Hindlimb muscle (tissue), 1 donor: Measurements from ENCODE around the gene HMCN1. TPM values are rescaled to one million over a fixed set of nuclear protein-coding genes. Genes with fewer than 3 reads are reported as not detected.

Experiments used
- DNase-seq: peaks from one replicate; pipeline ENCODE4 v3.0.0-alpha.2; 2013
- polyA plus RNA-seq: library from polyadenylated mRNA; unstranded; fragments of 120-200 nt; gene quantifications from one replicate; pipeline ENCODE4 v1.2.1, GENCODE V29; 2013; ENCODE audit not compliant: insufficient read length

HMCN1 gene
- polyA plus RNA-seq, 1 donor = 3.9 TPM

DNA sequence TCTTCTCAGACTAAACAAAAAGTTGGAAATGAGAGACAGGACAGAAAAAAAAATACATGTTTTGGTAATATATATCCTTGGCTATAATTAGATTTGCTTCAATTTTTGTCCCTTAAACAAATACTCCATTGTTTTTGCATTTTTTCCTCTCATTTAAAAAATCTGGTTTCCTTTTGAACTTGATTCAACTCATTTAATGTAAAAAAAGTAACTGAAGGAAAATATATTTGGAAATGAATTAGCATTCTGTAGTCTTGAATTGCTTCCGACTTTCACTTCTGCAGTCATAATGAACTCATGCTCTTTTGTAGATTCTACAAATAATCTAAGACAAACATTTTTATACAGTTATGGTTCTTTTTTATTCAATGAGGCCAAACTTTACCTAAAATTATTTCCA lies 309.1 kb downstream of the HMCN1 start:
- DNase-seq = no peak

DNA sequence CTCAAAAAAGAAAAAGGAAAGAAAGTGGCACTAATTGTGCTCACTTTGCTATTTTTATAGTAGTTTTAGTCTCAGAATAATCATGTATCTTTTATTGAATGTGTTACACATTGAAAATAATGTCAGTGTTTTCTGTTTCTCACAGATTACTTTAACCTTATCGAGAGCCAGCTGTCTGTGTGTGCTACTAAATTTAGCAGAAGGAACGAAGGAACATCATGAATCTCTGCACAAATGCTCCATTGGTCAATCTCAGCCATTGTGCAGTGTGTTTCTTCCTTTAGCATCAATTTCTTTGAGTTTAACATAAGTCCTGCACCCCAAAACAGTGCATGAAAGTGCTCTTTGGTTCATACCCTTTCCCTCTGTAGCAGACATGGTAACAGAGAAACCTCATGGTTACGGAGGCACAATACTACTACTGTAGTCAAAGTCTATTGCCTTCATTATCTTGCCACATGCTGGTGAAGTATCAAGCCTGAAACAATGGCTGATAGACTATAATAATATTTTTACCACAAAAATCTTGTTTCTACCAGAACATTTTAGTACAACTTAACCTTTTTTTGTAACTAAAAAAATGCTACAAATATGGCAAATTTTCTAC lies 310.0 kb downstream of the HMCN1 start:
- no peak for DNase-seq

DNA sequence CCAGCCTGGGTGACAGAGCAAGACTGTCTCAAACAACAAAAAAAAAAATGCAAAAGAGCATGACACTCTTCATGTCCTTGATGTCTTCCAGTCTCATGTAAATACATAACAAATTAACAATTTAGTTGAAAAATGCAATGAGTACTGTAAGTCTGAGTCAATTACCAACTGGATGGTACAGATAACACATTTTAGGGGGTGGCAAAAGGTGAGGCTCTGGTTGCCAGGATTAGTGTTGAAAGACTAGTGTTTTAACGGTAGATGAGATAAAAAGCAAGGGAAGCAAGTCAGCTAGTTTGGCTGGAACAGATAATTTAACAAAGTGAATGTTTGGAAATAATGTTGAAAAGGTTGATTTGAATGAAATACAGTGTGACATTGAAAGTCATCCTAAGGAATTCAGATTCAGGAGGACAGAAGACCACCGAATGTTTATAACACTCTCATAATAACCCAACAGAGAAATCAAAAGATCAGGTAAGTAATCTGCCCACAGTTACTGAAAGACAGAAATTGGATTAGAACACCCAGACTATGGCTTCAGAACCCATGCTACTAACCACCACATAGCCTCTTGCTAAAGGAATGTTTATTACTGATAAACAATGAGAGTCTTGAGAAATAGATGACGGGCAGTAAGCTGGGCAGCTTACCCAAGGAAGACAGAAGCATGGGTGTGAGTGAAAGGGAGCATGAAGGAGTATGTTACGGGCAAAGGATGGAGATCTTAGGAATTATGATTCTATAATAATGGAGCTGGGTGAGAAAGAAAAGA lies 312.4 kb downstream of the HMCN1 start:
- no peak for DNase-seq

DNA sequence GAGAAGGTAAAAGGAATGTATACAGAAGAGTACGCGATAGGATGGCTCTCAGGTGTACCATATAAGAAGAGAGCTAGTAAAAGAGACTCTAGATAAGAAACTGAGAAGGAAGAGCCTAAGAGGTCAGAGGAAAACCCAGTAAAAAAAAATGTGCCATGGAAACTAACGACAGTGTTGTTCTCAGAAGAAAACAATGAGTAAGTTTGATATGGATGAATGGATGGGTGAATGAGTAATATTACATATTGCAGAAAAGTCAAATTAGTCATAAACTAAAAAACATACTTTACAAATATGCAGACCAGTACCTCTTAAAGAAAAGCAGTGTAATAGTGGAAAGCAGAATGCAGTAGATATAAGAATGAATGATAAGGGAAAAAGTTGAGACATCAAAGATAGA lies 316.2 kb downstream of the HMCN1 start:
- no peak for DNase-seq

DNA sequence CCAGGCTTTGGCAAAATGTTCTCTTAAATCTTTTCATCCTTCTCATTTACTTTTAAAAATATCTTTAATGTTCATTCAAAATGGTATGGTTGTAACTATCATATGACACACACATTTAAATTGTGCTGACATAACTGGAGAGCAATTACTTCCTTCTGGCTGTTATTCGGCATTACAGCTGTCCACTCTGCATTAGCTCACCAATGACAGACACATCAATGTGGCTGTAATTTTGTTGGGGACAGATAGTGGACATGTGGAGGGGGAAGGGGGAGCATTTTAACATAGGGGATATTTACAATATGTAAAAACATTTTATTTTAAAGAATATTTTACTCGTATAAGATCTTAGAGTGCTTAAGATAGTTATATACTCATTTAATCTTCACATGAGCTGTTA lies 319.8 kb downstream of the HMCN1 start:
- no peak for DNase-seq

DNA sequence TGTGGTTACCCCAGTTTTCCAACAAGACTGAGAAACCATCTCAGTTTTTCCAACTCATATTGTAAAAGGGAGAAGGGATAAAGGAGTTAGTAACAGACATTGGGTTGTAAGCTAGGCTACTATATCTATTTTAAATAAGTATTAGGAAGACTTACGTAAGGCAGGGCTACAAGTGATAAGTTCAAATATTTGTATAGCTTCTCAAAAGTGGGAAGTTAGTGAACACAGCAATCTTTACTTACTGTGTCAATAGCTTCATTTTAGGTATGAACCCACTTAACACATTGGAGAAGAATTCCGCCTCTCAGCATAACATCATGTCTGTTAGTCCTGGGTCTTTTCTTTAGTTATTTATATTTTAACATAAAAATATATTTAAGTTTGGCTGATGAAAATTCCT lies 320.7 kb downstream of the HMCN1 start:
- DNase-seq = no peak

DNA sequence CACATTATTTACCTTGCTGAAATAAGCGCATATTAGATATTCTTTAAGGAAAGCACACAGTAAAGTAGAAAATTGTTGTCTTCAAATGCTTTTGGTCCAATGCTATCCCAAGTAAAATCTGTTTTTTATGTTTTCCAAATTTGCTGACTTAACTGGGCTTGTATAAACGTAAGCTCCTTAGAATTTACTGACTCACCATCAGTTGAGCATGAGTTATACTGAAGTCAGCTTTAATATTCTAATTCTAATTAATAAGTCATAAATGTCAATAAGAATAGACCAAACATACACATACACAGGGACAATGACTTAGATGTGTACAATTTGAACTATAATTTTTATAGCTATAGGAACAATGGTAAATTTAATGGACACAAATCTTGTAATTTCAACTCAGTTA lies 321.7 kb downstream of the HMCN1 start:
- no peak for DNase-seq

DNA sequence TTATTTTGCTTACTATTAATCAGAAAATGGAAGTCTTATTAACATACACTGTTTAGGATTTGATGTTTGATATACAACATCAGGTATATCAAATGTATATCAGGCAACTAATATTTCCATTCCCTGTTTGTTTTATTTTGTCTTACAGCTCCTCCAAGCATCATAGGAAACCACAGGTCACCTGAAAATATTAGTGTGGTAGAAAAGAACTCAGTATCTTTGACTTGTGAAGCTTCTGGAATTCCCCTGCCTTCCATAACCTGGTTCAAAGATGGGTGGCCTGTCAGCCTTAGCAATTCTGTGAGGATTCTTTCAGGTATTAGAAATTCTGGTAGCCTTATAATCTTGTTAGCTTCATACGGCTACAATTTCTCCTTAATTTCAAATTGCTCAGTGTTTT lies 322.9 kb downstream of the HMCN1 start:
- no peak for DNase-seq

DNA sequence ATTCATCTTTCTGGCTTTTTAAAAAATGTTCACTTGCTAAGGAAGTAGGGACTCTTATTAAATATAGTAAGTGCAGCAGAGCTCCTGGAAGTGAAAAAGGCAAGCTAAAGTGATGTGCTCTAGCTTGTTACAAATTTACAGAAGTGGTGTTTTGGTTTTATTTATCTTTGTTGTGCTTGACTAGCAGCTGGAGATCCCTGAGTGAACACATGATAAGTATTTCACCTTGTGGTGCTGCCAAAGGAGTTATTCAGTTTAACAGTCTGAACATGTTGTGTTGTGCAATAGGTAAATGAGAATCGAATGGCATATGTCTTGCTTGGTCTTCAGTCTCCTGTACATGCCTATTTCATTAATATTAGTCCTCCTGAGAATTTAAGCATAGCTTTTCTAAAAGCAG lies 325.1 kb downstream of the HMCN1 start:
- DNase-seq = no peak

DNA sequence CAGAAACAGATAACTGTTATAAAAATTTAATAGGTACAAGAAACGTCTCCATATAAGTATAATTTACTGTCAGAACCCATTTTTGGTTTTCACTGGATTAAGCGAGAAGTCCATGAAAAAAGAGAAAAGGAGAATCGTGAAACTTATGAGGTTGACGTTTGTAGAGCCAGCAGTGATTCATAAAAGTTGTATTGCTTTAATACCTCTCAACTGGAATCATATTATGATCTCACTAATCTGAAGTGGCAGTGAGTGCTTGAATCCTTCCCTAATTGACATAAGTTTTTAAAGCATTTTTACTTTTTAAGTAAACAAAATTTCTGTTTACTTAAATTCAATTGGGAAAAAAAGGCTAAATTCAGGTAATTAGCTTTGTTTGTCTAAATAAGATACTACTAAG lies 325.6 kb downstream of the HMCN1 start:
- DNase-seq = no peak

DNA sequence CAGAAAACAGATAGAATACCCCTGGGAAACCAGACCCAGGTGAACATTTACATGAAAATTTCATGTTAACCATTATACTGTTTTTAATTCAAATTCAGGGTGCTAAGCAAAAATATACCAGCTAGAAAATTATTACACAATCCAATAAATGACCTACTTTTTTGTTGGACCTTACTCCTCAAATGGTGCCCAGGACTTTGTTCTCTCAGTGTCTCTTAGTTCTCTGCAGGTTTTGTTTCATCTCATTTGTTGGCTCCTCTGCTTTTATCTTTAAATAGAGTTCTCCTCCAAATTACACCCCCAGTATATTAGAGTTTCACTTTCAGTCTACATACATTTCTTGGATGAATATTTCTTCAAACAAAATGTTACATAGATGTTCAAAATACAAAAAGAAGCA lies 326.0 kb downstream of the HMCN1 start:
- DNase-seq = no peak

DNA sequence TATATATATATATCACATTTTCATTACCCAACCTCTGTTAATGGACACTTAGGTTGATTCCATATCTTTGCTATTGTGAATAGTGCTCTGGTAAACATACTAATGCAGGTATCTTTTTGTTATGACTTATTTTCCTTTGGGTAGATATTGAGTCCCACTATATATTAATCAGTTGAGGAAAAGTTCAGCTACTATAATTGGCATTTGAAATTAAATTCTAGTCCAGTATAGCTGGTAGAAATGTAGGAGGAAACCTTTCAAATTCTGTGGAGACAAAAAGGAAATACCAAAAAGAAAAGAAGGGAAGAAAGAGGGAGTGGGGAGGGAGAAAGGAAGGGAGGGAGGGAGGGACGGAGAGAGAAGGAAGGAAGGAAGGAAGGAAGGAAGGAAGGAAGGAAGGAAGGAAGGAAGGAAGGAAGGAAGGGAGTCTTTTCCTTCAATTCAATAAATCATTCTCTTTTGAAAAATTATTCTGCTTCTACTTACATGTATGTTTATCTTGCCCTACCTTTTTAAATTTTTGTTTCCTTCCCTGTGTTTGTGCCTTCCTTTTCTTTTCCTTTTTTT lies 329.0 kb downstream of the HMCN1 start:
- no peak for DNase-seq

DNA sequence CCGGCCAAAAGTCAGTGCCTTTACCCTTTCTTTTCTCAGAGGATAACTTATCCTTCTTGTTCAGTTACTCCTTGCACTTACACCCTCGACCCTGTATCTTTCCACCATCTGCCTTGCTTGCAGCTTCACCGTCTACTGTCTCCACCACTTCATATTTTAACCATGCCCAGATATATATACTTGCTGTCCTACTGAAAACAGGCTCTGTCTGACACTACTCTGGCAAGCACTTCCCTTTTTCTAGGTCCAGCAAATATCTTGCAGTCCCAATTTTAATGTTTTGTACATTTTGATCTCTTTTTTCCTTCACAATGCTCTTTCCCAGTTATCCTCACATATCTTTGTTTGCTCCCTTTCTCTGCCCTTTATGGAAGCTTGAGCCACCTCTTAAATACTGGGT lies 332.2 kb downstream of the HMCN1 start:
- DNase-seq = no peak

DNA sequence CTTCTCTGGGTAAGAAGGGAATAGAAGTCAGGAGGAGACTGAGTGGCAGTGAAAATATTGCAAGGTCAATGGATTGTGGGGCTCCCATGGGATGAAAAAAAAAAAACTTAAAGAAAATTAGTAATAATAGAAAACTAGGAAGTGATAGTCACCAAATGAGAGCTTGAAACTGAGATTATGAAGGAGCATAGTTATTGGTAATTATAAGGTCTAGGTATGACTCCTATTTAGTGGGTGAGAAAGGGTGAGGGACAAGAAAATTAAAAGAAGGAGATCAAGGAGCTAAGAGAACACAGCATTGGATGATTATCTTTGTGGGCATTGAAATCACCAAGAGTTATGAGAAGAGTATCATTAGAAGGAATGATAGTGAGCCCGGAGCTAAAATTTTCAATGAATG lies 339.5 kb downstream of the HMCN1 start:
- no peak for DNase-seq

DNA sequence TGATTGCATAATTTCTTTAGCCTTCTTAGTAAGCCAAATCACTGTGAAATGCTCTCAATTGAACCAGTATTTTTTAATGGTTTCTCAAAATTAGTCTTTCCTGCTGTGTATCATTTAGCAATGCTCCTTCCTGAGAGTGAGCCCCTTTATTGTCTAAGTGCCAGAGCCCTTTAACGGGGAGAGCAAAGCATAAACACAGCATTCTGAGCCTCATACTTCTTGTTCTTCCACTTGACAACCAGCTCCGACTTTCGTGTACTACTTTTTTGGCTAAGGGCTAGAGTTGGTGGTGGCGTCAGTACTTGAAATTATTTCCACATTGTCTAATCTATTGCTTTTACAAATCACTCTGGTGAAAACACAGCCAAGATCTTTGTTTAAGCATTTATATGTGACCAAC lies 341.8 kb downstream of the HMCN1 start:
- DNase-seq = no peak

DNA sequence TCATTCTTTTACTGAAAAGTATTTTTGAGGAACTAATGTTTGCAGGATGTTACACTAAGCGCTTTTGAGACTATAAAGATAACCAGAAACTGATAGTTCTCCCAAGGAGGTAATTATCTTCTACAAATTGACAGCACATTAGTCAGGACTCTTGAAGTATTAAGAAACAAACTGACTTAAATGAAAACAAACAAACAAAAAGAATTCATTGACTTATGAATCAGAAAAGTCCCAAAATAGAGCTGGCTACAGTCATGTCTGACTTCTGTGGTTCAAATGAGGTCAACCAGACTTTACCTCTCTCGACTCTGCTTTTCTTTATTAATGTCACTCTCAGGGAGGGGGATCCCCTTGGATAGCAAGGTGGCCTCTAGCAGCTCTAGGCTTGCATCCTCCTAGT lies 344.1 kb downstream of the HMCN1 start:
- DNase-seq = no peak

DNA sequence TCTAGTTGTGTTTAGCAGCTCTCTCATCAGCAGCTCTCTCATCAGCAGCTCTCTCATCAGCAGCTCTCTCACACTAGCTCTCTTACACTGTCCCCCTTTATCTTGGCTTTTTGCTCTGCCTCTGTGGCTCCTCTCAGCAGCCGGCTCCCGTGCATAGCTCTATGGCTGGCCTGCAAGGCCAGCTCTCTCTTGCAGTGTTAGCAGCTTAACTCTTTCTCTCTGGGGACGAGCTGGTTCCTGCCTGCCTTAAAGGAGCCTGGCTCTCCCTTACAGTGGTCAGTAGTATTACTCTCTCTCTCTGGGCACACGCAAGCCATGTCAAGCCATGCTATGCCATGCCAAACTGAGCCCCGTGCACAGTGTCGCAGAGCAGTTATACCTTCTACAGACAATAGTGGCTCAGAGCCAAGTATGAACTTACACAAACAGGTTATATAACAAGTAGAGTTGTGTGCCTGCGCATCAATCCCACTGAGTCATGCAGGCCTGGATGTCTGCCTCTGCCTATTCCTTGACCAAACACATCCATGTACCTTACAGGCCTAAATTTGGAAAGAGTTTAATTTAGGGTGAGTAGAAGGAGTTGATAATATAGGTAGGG lies 345.0 kb downstream of the HMCN1 start:
- DNase-seq = no peak

DNA sequence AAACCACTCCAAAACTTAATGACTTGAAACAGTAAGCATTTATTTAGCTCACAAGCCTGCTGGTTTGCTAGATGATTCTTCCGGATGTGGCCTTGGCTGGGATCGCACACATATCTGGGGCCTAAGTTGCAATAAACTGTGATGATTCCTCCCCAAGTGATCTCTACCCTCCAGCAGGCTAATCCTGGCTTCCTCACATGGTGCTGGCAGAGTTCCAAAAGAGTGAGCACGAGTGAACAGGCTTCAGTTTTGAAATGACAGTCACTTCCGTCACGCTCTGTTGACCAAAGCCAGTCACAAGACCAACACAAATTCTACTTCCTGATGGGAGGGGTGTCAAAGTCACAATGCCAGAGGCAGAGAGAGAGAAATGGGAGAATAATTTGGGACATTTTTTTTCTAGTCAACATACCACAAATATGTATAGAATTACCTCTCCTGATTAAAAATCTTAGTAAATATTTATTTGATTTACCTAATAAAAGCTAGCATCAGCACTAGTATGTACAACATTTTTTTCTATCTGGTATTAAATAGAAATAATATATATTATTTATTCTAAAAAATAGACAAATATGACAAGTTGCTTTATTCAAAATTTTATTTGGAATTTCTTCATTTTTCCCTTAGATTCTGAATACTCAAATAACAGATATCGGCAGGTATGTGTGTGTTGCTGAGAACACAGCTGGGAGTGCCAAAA lies 348.2 kb downstream of the HMCN1 start:
- peak; percentile 58 for DNase-seq

DNA sequence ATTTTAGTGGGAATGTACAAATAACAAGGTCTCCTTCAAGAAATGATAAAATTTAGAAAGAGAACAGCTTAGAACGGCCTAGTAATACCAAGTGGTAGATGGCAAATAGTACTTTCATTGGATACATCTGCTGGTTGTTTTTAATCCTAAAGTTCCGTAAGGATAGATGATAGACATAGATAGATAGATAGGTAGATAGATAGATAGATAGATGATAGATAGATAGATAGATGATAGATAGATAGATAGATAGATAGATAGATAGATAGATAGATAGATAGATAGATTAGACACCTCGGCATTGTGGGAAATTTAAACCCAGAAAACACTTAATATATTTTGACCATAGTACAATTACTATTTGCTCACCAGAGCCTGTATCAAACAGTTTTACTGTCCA lies 352.4 kb downstream of the HMCN1 start:
- DNase-seq = no peak

DNA sequence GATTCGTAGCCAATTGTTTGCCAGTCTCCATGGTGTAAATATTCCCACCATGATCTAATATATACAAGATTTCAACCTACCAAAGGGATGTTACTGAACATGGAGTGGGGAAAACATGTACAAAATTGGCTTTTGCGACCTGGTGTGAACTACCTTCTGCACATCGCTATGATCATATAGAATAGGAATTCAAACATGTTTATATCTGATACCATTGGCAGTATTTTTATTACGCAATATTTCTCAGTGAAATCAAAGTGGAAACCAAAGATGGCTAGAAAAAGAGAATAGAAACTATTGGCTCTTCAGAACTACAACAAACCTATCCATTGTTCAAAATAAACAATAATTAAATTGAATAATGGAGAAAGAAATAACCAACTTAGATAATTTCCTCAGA lies 355.7 kb downstream of the HMCN1 start:
- DNase-seq = no peak

DNA sequence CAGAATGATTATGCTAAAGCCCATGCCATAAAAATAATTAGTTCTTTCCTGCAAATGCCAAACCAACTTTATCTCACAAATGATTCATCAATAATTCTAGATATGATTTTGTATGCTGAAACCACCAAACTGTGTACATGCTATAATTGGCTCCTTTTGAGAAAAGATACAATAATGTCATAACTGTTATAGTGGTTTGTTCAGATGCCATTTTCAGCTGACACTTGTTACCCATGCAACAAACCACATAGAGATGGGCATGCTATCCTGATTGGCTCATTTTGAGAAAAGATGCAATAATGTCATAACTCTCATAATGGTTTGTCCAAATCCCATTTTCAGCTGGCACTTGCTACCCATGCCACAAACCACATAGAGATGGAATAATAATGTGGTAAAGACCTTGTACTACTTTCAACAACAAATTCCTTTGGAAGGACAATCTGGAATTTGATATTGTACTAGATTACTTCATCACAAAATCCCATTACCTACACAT lies 357.1 kb downstream of the HMCN1 start:
- no peak for DNase-seq

DNA sequence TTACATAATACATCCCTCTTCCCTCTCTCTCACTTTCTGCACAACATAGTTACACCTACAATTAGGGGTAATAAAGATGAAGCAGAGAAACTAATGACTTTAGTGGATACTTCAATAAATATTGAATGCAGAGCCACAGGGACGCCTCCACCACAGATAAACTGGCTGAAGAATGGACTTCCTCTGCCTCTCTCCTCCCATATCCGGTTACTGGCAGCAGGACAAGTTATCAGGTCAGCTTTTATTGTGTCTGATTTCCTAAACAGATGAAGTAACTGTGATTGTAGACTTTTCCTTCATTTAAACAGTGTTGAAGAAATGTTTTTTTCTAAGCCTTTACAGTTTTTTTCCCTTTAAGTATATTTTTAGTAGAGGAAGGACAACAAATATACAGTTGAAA lies 359.2 kb downstream of the HMCN1 start:
- no peak for DNase-seq

DNA sequence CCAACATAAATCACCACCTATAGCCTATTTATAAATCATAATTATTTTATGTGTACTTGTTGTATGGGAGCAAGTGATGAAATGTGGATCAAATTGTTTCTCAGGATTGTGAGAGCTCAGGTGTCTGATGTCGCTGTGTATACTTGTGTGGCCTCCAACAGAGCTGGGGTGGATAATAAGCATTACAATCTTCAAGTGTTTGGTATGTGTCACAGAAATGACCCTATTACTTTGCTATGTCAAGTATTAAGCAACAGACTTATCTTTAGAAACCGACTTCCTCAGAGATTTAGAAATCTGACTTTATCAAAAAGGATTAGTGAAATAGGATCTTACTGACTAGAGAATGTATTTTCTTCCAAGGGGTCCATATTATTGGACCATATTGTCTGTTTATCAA lies 360.0 kb downstream of the HMCN1 start:
- DNase-seq = no peak
